ENCODE measurements around the gene DSN1. TPM values are rescaled to one million over a fixed set of nuclear protein-coding genes. Genes with fewer than 3 reads are reported as not detected.

The DSN1 gene, protein sequence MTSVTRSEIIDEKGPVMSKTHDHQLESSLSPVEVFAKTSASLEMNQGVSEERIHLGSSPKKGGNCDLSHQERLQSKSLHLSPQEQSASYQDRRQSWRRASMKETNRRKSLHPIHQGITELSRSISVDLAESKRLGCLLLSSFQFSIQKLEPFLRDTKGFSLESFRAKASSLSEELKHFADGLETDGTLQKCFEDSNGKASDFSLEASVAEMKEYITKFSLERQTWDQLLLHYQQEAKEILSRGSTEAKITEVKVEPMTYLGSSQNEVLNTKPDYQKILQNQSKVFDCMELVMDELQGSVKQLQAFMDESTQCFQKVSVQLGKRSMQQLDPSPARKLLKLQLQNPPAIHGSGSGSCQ
- total RNA-seq: 1 to 10 TPM; 1.8 to 5.6 TPM

DNA sequence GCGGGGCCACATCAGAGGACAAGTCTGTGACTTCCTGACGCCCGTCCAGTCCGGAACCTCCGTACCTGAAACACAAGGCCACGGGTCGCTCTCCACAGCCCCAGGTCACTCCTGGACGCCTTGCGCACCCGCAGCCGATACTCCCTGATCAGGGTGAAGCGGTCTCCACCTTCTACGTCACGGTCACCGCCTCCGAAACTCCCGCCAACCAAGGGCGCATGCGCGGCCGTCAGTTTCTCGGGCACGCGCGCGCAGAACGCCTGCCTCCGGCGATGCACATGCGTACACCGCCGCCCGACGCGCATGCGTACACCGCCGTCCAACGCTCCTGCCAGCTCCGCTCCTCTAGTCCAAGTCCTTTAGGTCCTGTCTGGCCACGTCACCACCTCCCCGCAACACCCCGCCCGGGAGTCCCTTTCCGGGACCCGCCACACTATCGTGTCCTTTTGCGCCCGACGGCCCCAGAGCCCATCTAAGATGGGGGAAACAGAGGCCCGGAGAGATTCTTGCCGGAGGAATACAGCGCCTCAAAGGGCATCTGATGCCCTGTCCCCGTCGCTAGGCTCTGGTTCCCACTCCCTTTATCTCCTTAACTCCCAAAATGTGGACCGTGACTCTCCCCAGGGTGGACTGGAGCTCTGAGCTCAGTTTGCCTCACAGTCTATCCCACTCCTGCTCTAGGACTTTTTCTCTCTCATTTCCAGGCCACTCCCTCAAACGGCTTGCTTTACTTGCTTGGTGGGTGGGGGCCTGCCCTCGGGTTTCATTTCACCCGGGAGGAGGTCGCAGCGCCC lies at the start of gene DSN1:
DSN1 (minus strand) TSS at position 167 of the 794 bp plus-strand sequence. CDS start 2,305 bp downstream, outside the sequence.
- peak; percentile 79 to 94 (median 84) for TF ChIP-seq POLR2A (IDR thresholded peaks at IDR 0.05)
- TF ChIP-seq, protein P1, sequence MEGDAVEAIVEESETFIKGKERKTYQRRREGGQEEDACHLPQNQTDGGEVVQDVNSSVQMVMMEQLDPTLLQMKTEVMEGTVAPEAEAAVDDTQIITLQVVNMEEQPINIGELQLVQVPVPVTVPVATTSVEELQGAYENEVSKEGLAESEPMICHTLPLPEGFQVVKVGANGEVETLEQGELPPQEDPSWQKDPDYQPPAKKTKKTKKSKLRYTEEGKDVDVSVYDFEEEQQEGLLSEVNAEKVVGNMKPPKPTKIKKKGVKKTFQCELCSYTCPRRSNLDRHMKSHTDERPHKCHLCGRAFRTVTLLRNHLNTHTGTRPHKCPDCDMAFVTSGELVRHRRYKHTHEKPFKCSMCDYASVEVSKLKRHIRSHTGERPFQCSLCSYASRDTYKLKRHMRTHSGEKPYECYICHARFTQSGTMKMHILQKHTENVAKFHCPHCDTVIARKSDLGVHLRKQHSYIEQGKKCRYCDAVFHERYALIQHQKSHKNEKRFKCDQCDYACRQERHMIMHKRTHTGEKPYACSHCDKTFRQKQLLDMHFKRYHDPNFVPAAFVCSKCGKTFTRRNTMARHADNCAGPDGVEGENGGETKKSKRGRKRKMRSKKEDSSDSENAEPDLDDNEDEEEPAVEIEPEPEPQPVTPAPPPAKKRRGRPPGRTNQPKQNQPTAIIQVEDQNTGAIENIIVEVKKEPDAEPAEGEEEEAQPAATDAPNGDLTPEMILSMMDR (IDR thresholded peaks at IDR 0.05): no peak
- Histone ChIP-seq H3K9me3 (no peaks in the 10 kb centered on the region), H3K4me1 (peaks cover 15% of the 10 kb centered on the region), H3K27ac (peak within 1 kb of the TSS; percentile 92 to 98 (median 95)), H3K4me3 (peak within 1 kb of the TSS; percentile 30 to 32), H3K36me3 (replicated peaks in 1 of 2; ENCODE audit: insufficient read depth in 1 of 2, low read depth in 2 of 2) (no peaks in the 10 kb centered on the region), H3K27me3 (no peaks in the 10 kb centered on the region)
- DNase-seq (peak; percentile 98 to 99 (median 98)), ATAC-seq (peak; percentile 98)
- WGBS, 2 donors: 1 to 2% methylated on average over 8 to 61 of the region's 61 CpGs
- intact Hi-C loops (cut with DNase I): no loop called here

DNA sequence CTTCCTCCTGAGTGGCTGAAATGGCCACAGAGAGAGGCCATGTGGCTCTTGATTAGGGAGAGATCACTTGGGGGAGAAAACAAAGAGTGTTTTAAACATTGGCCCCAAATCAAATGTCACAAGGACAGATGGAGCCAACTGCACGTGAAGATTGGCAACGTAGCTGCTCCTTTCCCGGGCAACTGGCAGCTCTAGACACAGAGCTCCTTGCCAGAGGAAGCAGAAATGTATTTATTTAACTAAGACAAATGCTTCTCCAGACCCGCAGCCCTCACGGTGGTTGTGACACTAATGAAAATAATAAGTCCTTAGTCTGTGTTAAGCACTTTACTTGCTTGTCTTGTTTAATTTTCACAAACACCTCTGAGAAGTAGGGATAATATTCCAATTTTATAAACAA lies 49.6 kb upstream of the DSN1 start:
- no peaks in the 10 kb centered on the region for H3K36me3 ChIP-seq (replicated peaks in 1 of 2; ENCODE audit: insufficient read depth in 1 of 2, low read depth in 2 of 2)
- WGBS, 2 donors: 3 to 20% methylated on average over 5 of the region's 5 CpGs
- intact Hi-C loops (cut with DNase I): no loop called here
- H3K4me1 ChIP-seq: no peaks in the 10 kb centered on the region
- H3K4me3 ChIP-seq: no peak overlapping the region
- DNase-seq: peak in 1 of 4 donors; percentile 22
- ATAC-seq: no peak
- H3K27ac ChIP-seq: no peak overlapping the region
- H3K27me3 ChIP-seq: no peaks in the 10 kb centered on the region
- TF ChIP-seq, protein P1 (IDR thresholded peaks at IDR 0.05): no peak
- TF ChIP-seq POLR2A (IDR thresholded peaks at IDR 0.05): no peak
- H3K9me3 ChIP-seq: no peaks in the 10 kb centered on the region

DNA sequence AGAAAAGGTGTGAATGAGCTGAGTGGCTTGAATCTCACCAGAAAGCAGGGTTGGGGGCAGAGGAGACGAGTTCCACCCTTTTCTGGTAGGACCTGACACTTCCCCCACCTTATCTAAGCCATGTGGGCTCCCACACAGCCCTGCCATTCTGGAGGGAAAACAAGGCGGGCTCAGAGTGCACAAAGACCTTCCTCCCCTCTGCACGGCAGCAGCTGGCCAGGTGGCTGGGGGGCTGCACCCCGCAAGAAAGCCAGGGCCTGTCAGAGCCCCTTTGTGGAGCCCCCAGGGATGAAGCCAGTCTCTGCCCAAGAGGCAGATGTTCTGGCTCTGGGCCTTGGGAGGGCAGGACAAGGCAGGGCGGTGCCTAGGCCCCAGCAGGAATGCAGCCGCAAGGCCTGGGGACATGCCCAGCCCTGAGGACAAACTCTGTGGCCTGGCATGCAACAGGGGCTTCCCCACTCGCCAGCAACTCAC lies 48.4 kb upstream of the DSN1 start:
- Histone ChIP-seq H3K36me3 (replicated peaks in 1 of 2; ENCODE audit: insufficient read depth in 1 of 2, low read depth in 2 of 2) (no peaks in the 10 kb centered on the region), H3K4me3 (no peak overlapping the region), H3K27me3 (no peaks in the 10 kb centered on the region), H3K9me3 (no peaks in the 10 kb centered on the region), H3K27ac (no peak overlapping the region), H3K4me1 (no peaks in the 10 kb centered on the region)
- no peak for TF ChIP-seq POLR2A (IDR thresholded peaks at IDR 0.05)
- TF ChIP-seq, protein P1 (IDR thresholded peaks at IDR 0.05): no peak
- DNase-seq (no peak), ATAC-seq (no peak)
- WGBS, 2 donors: 84 to 90% methylated on average over 3 to 7 of the region's 7 CpGs
- intact Hi-C loops (cut with DNase I): no loop called here

DNA sequence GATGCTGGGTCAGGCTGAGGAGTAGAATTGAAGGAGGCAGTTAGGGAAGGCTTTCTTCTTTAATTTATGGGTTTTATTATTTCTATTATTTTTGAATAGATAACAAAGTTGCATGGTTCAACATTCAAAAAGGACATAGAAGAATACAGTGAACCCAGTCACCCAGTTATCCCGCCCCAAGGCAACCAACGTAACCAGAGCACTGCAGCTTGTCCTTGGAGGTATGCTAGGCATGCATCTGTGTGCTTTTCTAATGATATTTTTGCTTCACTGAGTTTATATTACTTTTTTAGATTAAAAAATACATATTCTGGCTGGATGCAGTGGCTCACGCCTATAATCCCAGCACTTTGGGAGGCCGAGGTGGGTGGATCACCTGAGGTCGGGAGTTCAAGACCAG lies 47.4 kb upstream of the DSN1 start:
- Histone ChIP-seq H3K36me3 (replicated peaks in 1 of 2; ENCODE audit: insufficient read depth in 1 of 2, low read depth in 2 of 2) (no peaks in the 10 kb centered on the region), H3K4me1 (no peaks in the 10 kb centered on the region), H3K9me3 (no peaks in the 10 kb centered on the region), H3K4me3 (no peak overlapping the region), H3K27me3 (no peaks in the 10 kb centered on the region), H3K27ac (no peak overlapping the region)
- 90 to 92% methylated on average over 5 of the region's 5 CpGs for WGBS, 2 donors
- no peak for ATAC-seq
- no peak for DNase-seq
- TF ChIP-seq, protein P1 (IDR thresholded peaks at IDR 0.05): no peak
- TF ChIP-seq POLR2A (IDR thresholded peaks at IDR 0.05): no peak
- intact Hi-C loops (cut with DNase I): no loop called here

Measured in body of pancreas (tissue), 4 donors.